HL-60 (cell line): ENCODE data around the gene MAF.

Experiments used
- GABPA ChIP-seq: IDR thresholded peaks from 2 replicates; pipeline ENCODE4 v1.6.1; 2012; ENCODE audit warnings: low read depth
- POLR2AphosphoS5 ChIP-seq: IDR thresholded peaks from 2 replicates; pipeline ENCODE4 v1.6.1; 2012; ENCODE audit warnings: low read depth
- SPI1 ChIP-seq: IDR thresholded peaks from 2 replicates; pipeline ENCODE4 v1.6.1; 2012; ENCODE audit warnings: low read depth, mild to moderate bottlenecking, borderline replicate concordance
- TF ChIP-seq, protein P1 (sequence below): IDR thresholded peaks from one replicate; pipeline ENCODE4 v1.5.1; 2011; ENCODE audit warnings: low read length, control low read depth, inconsistent platforms; ENCODE audit not compliant: insufficient read depth
- TF ChIP-seq, protein P2 (sequence below): IDR thresholded peaks from 2 replicates; pipeline ENCODE4 v1.6.1; 2012; ENCODE audit warnings: low read depth; ENCODE audit not compliant: insufficient replicate concordance

- TF ChIP-seq, protein P1, sequence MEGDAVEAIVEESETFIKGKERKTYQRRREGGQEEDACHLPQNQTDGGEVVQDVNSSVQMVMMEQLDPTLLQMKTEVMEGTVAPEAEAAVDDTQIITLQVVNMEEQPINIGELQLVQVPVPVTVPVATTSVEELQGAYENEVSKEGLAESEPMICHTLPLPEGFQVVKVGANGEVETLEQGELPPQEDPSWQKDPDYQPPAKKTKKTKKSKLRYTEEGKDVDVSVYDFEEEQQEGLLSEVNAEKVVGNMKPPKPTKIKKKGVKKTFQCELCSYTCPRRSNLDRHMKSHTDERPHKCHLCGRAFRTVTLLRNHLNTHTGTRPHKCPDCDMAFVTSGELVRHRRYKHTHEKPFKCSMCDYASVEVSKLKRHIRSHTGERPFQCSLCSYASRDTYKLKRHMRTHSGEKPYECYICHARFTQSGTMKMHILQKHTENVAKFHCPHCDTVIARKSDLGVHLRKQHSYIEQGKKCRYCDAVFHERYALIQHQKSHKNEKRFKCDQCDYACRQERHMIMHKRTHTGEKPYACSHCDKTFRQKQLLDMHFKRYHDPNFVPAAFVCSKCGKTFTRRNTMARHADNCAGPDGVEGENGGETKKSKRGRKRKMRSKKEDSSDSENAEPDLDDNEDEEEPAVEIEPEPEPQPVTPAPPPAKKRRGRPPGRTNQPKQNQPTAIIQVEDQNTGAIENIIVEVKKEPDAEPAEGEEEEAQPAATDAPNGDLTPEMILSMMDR = no peak
- TF ChIP-seq POLR2AphosphoS5 = no peak
- TF ChIP-seq, protein P2, sequence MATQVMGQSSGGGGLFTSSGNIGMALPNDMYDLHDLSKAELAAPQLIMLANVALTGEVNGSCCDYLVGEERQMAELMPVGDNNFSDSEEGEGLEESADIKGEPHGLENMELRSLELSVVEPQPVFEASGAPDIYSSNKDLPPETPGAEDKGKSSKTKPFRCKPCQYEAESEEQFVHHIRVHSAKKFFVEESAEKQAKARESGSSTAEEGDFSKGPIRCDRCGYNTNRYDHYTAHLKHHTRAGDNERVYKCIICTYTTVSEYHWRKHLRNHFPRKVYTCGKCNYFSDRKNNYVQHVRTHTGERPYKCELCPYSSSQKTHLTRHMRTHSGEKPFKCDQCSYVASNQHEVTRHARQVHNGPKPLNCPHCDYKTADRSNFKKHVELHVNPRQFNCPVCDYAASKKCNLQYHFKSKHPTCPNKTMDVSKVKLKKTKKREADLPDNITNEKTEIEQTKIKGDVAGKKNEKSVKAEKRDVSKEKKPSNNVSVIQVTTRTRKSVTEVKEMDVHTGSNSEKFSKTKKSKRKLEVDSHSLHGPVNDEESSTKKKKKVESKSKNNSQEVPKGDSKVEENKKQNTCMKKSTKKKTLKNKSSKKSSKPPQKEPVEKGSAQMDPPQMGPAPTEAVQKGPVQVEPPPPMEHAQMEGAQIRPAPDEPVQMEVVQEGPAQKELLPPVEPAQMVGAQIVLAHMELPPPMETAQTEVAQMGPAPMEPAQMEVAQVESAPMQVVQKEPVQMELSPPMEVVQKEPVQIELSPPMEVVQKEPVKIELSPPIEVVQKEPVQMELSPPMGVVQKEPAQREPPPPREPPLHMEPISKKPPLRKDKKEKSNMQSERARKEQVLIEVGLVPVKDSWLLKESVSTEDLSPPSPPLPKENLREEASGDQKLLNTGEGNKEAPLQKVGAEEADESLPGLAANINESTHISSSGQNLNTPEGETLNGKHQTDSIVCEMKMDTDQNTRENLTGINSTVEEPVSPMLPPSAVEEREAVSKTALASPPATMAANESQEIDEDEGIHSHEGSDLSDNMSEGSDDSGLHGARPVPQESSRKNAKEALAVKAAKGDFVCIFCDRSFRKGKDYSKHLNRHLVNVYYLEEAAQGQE = no peak
- no peak for TF ChIP-seq GABPA
- no peak for TF ChIP-seq SPI1
Measured at GRCh38 chr16:79628988-79629387, 28.5 kb upstream of the MAF start.
